Endothelial cell (in vitro differentiated cells): ENCODE data around the gene SEC23IP. TPM values are rescaled to one million over a fixed set of nuclear protein-coding genes. Genes with fewer than 3 reads are reported as not detected.
A peak's percentile ranks its signal among the peaks of the same experiment; 100 is the strongest.
"Not testable (repeated sequence)": the region's sequence is repeated elsewhere in the genome, so short reads cannot be mapped to it uniquely, and the experiment has no call there.

Experiments
- DNase-seq: peaks from one replicate; pipeline ENCODE4 v3.0.0; 2021; ENCODE audit warnings: low spot score
- H3K27ac Mint-ChIP-seq: one replicate; pipeline ENCODE4 v1.8.0; 2021; ENCODE audit warnings: mixed read lengths, inconsistent platforms; ENCODE audit not compliant: unreplicated experiment
- H3K27me3 Mint-ChIP-seq: one replicate; pipeline ENCODE4 v1.8.0; 2021; ENCODE audit warnings: mild to moderate bottlenecking, moderate library complexity, mixed read lengths, inconsistent platforms; ENCODE audit not compliant: unreplicated experiment
- H3K36me3 Mint-ChIP-seq: one replicate; pipeline ENCODE4 v1.8.0; 2021; ENCODE audit warnings: mild to moderate bottlenecking, low read depth, mixed read lengths, inconsistent platforms; ENCODE audit not compliant: unreplicated experiment
- H3K4me1 Mint-ChIP-seq: one replicate; pipeline ENCODE4 v1.8.0; 2021; ENCODE audit warnings: mild to moderate bottlenecking, mixed read lengths, inconsistent platforms; ENCODE audit not compliant: unreplicated experiment
- H3K4me3 Mint-ChIP-seq: one replicate; pipeline ENCODE4 v1.8.0; 2021; ENCODE audit warnings: mild to moderate bottlenecking, mixed read lengths, inconsistent platforms; ENCODE audit not compliant: unreplicated experiment
- H3K9me3 Mint-ChIP-seq: one replicate; pipeline ENCODE4 v1.8.0; 2021; ENCODE audit warnings: mixed read lengths, inconsistent platforms; ENCODE audit not compliant: unreplicated experiment
- total RNA-seq: library from RNA; stranded (reverse); fragmentation: NEBNext Ultra II Directional; extraction: Animal tissue kit (Norgen Biotek cat#: 25700); gene quantifications from one replicate; pipeline ENCODE4 v1.2.1, GENCODE V29; 2021; ENCODE audit not compliant: unreplicated experiment
- TF ChIP-seq, protein P1 (sequence below): fragments of 200-600 bp; sonication (generic); IDR thresholded peaks from one replicate; pipeline ENCODE4 v1.5.0; 2021; ENCODE audit warnings: antibody characterized with exemption; ENCODE audit not compliant: unreplicated experiment

SEC23IP gene
- total RNA-seq, 1 donor from 2014 or later: 68.7 TPM

DNA sequence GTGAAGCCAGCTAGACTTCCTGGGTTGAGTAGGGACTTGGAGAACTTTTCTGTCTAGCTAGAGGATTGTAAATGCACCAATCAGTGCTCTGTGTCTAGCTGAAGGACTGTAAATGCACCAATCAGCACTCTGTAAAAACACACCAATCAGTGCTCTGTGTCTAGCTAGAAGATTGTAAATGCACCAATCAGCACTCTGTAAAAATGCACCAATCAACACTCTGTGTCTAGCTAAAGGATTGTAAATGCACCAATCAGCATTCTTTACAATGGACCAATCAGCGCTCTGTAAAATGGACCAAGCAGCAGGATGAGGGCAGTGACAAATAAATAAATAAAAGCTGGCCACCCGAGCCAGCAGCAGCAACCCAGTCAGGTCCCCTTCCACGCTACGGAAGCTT lies 2.2 kb upstream of the SEC23IP start:
- not testable (repeated sequence) for H3K4me3 Mint-ChIP-seq

GRCh38 chr10:119891849-119892187 lies 712 bp upstream of the SEC23IP start:
- not testable (repeated sequence) for DNase-seq, H3K27me3 Mint-ChIP-seq, H3K36me3 Mint-ChIP-seq, H3K9me3 Mint-ChIP-seq
- peak overlapping the region; percentile 97 for H3K27ac Mint-ChIP-seq
- peaks cover 35% of the 10 kb centered on the region for H3K4me1 Mint-ChIP-seq
- peak overlapping the region; percentile 99 for H3K4me3 Mint-ChIP-seq

More for the DNA sequence above, 2.2 kb upstream of the SEC23IP start:
- not testable (repeated sequence) for H3K36me3 Mint-ChIP-seq, H3K27ac Mint-ChIP-seq, DNase-seq, H3K9me3 Mint-ChIP-seq, H3K27me3 Mint-ChIP-seq
- H3K4me1 Mint-ChIP-seq: peaks cover 35% of the 10 kb centered on the region

- H3K4me1 Mint-ChIP-seq: peaks cover 35% of the 10 kb centered on the region
- H3K27ac Mint-ChIP-seq: peak overlapping the region; percentile 97
- H3K9me3 Mint-ChIP-seq: no peaks in the 10 kb centered on the region
- no peak for DNase-seq
- TF ChIP-seq, protein P1, sequence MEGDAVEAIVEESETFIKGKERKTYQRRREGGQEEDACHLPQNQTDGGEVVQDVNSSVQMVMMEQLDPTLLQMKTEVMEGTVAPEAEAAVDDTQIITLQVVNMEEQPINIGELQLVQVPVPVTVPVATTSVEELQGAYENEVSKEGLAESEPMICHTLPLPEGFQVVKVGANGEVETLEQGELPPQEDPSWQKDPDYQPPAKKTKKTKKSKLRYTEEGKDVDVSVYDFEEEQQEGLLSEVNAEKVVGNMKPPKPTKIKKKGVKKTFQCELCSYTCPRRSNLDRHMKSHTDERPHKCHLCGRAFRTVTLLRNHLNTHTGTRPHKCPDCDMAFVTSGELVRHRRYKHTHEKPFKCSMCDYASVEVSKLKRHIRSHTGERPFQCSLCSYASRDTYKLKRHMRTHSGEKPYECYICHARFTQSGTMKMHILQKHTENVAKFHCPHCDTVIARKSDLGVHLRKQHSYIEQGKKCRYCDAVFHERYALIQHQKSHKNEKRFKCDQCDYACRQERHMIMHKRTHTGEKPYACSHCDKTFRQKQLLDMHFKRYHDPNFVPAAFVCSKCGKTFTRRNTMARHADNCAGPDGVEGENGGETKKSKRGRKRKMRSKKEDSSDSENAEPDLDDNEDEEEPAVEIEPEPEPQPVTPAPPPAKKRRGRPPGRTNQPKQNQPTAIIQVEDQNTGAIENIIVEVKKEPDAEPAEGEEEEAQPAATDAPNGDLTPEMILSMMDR: no peak
- peak overlapping the region; percentile 99 for H3K4me3 Mint-ChIP-seq
- peaks cover 8% of the 10 kb centered on the region for H3K27me3 Mint-ChIP-seq
- H3K36me3 Mint-ChIP-seq: peaks cover under 1% of the 10 kb centered on the region
These were observed 544 bp downstream of the SEC23IP start for GRCh38 chr10:119893074-119893473.

- TF ChIP-seq, protein P1: no peak
- Mint-ChIP-seq H3K9me3 (no peaks in the 10 kb centered on the region), H3K27ac (peak overlapping the region; percentile 76), H3K4me3 (peak overlapping the region; percentile 85), H3K4me1 (peaks cover 29% of the 10 kb centered on the region), H3K36me3 (peaks cover 3% of the 10 kb centered on the region), H3K27me3 (peaks cover 8% of the 10 kb centered on the region)
- no peak for DNase-seq
These were observed 1.4 kb downstream of the SEC23IP start for GRCh38 chr10:119893845-119894427.

DNA sequence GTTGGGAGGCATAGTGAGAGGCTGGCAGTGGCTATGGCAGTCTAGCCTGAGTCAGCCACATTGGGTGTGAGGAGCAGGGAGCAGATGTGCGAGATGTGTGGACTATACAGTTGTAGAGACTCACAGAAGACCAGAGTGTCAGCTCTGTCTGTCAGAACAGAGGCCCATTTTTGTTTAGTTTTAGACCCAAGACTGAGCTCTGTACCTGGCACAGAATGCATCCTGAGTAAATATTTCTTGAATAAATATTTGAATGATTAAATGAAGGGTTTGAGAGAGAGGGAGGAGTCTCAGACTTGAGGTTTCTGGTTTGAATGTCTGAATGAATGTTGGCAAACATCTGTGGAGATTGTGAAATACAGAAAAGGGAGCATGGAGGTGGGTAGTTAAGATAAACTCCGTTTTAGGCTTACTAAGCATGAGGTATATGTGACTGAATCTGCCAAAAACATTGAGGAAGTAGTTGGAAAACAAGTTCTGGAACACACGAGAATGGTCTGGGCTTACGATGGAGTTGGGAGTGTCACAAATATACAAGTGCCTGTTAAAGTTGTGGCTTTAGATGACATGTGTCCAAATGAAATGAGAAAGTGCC lies 3.6 kb downstream of the SEC23IP start:
- Mint-ChIP-seq H3K4me3 (no peak overlapping the region), H3K36me3 (peaks cover 3% of the 10 kb centered on the region), H3K27me3 (peaks cover 8% of the 10 kb centered on the region), H3K9me3 (no peaks in the 10 kb centered on the region), H3K27ac (no peak overlapping the region), H3K4me1 (peaks cover 19% of the 10 kb centered on the region)
- TF ChIP-seq, protein P1: no peak
- no peak for DNase-seq
